Measurements from ENCODE around the gene BHLHE41.

The BHLHE41 gene

GRCh38 chr12:26164118-26164517 lies 39.3 kb upstream of the BHLHE41 start:
- ATAC-seq = no peak
- no peak for TF ChIP-seq ESRRG (CRISPR knock-in tag; IDR thresholded peaks at IDR 0.05)
- no peak for TF ChIP-seq ZNF8 (CRISPR knock-in tag; IDR thresholded peaks at IDR 0.05)
- no peak for TF ChIP-seq ZC3H10 (CRISPR knock-in tag; IDR thresholded peaks at IDR 0.05)
- TF ChIP-seq ARNTL (CRISPR knock-in tag; IDR thresholded peaks at IDR 0.05; ENCODE audit: borderline replicate concordance, low read depth) = no peak
- no peak for TF ChIP-seq CSRNP3 (CRISPR knock-in tag; IDR thresholded peaks at IDR 0.05)
- TF ChIP-seq PPARA (CRISPR knock-in tag; IDR thresholded peaks at IDR 0.05; ENCODE audit: borderline replicate concordance) = no peak
- no peak for TF ChIP-seq POU6F1 (CRISPR knock-in tag; IDR thresholded peaks at IDR 0.05; ENCODE audit: borderline replicate concordance, low read depth)
- no peak for TF ChIP-seq SNAI2 (CRISPR knock-in tag; IDR thresholded peaks at IDR 0.05)
- TF ChIP-seq TOX (CRISPR knock-in tag; IDR thresholded peaks at IDR 0.05; ENCODE audit: borderline replicate concordance) = no peak
- no peak for TF ChIP-seq CSDC2 (CRISPR knock-in tag; IDR thresholded peaks at IDR 0.05)

- no peak for ATAC-seq
- TF ChIP-seq ZFP30 (CRISPR knock-in tag; IDR thresholded peaks at IDR 0.05) (no peak), SNAI2 (CRISPR knock-in tag; IDR thresholded peaks at IDR 0.05) (no peak), RARB (CRISPR knock-in tag; IDR thresholded peaks at IDR 0.05) (no peak)
Measured at GRCh38 chr12:26162905-26163304, 38.1 kb upstream of the BHLHE41 start.

- TF ChIP-seq CSRNP3 (CRISPR knock-in tag; IDR thresholded peaks at IDR 0.05) = no peak
- no peak for TF ChIP-seq ZFP30 (CRISPR knock-in tag; IDR thresholded peaks at IDR 0.05)
- TF ChIP-seq TOX (CRISPR knock-in tag; IDR thresholded peaks at IDR 0.05; ENCODE audit: borderline replicate concordance) = no peak
- no peak for TF ChIP-seq ZNF70 (CRISPR knock-in tag; IDR thresholded peaks at IDR 0.05)
- TF ChIP-seq GLIS3 (CRISPR knock-in tag; IDR thresholded peaks at IDR 0.05) = no peak
- TF ChIP-seq ZNF565 (CRISPR knock-in tag; conservative IDR thresholded peaks at IDR 0.05; ENCODE audit: low read depth) = no peak
- TF ChIP-seq POU6F1 (CRISPR knock-in tag; IDR thresholded peaks at IDR 0.05; ENCODE audit: borderline replicate concordance, low read depth) = no peak
- no peak for TF ChIP-seq ESRRG (CRISPR knock-in tag; IDR thresholded peaks at IDR 0.05)
- TF ChIP-seq RARB (CRISPR knock-in tag; IDR thresholded peaks at IDR 0.05) = no peak
- TF ChIP-seq TCF4 (CRISPR knock-in tag; IDR thresholded peaks at IDR 0.05; ENCODE audit: borderline replicate concordance) = no peak
- TF ChIP-seq ZFP3 (CRISPR knock-in tag; IDR thresholded peaks at IDR 0.05) = no peak
- TF ChIP-seq ARNTL (CRISPR knock-in tag; IDR thresholded peaks at IDR 0.05; ENCODE audit: borderline replicate concordance, low read depth) = no peak
- TF ChIP-seq ZNF8 (CRISPR knock-in tag; IDR thresholded peaks at IDR 0.05) = no peak
- TF ChIP-seq CREB5 (CRISPR knock-in tag; IDR thresholded peaks at IDR 0.05; ENCODE audit: low read depth) = no peak
- no peak for TF ChIP-seq SNAI2 (CRISPR knock-in tag; IDR thresholded peaks at IDR 0.05)
- no peak for TF ChIP-seq CSDC2 (CRISPR knock-in tag; IDR thresholded peaks at IDR 0.05)
- ATAC-seq = no peak
Measured at GRCh38 chr12:26162174-26162573, 37.3 kb upstream of the BHLHE41 start.

GRCh38 chr12:26158078-26158764 lies 33.4 kb upstream of the BHLHE41 start:
- ATAC-seq = no peak
- TF ChIP-seq PATZ1 (CRISPR knock-in tag; IDR thresholded peaks at IDR 0.05; ENCODE audit: borderline replicate concordance) = no peak
- no peak for TF ChIP-seq CREB5 (CRISPR knock-in tag; IDR thresholded peaks at IDR 0.05; ENCODE audit: low read depth)
- TF ChIP-seq ISL1 (CRISPR knock-in tag; IDR thresholded peaks at IDR 0.05) = no peak
- TF ChIP-seq POU6F1 (CRISPR knock-in tag; IDR thresholded peaks at IDR 0.05; ENCODE audit: borderline replicate concordance, low read depth) = no peak
- no peak for TF ChIP-seq OSR1 (CRISPR knock-in tag; IDR thresholded peaks at IDR 0.05)
- no peak for TF ChIP-seq SNAI2 (CRISPR knock-in tag; IDR thresholded peaks at IDR 0.05)
- no peak for TF ChIP-seq ARNTL (CRISPR knock-in tag; IDR thresholded peaks at IDR 0.05; ENCODE audit: borderline replicate concordance, low read depth)
- TF ChIP-seq CSDC2 (CRISPR knock-in tag; IDR thresholded peaks at IDR 0.05) = no peak
- TF ChIP-seq ESRRG (CRISPR knock-in tag; IDR thresholded peaks at IDR 0.05) = no peak
- no peak for TF ChIP-seq TOX (CRISPR knock-in tag; IDR thresholded peaks at IDR 0.05; ENCODE audit: borderline replicate concordance)
- TF ChIP-seq ZFP3 (CRISPR knock-in tag; IDR thresholded peaks at IDR 0.05) = no peak

All from SK-N-SH treated with all-trans-retinoic acid at 6 μM for 48 hours (cell line).